GM12892 (cell line): ENCODE measurements around the gene RUSF1.

ENCODE experiments used
- POLR2A ChIP-seq: IDR thresholded peaks from 2 replicates; pipeline ENCODE4 v1.6.1; 2011; ENCODE audit warnings: low read depth, low read length, control low read depth
- POLR2AphosphoS5 ChIP-seq: IDR thresholded peaks from 2 replicates; pipeline ENCODE4 v1.6.1; 2011; ENCODE audit warnings: low read depth, low read length, control low read depth

- TF ChIP-seq POLR2AphosphoS5 (peak; percentile 95), POLR2A (peak; percentile 97)
Observed at GRCh38 chr16:31458844-31459686, 49.1 kb downstream of the RUSF1 start, which contains the start of gene ARMC5.
